Adipocyte (in vitro differentiated cells): ENCODE data around the gene PIM1.
A peak's percentile ranks its signal among the peaks of the same experiment; 100 is the strongest.
"Not testable (repeated sequence)": the region's sequence is repeated elsewhere in the genome, so short reads cannot be mapped to it uniquely, and the experiment has no call there.

Experiments used
- DNase-seq: peaks from one replicate; pipeline ENCODE4 v3.0.0-alpha.2; 2015; ENCODE audit warnings: low read depth
- H3K27me3 ChIP-seq: replicated peaks from 2 replicates; pipeline ENCODE4 v1.7.0; 2013; ENCODE audit warnings: mild to moderate bottlenecking, low read length, moderate library complexity; ENCODE audit not compliant: control insufficient read depth, insufficient read depth
- H3K36me3 ChIP-seq: 2 replicates; pipeline ENCODE4 v1.7.0; 2013; ENCODE audit warnings: low read length, mild to moderate bottlenecking, moderate library complexity; ENCODE audit not compliant: control insufficient read depth, insufficient read depth, severe bottlenecking
- H3K4me1 ChIP-seq: 2 replicates; pipeline ENCODE4 v1.7.0; 2013; ENCODE audit warnings: mild to moderate bottlenecking, low read length, moderate library complexity; ENCODE audit not compliant: control insufficient read depth, insufficient read depth
- H3K4me3 ChIP-seq: 2 replicates; pipeline ENCODE4 v1.7.0; 2013; ENCODE audit warnings: mild to moderate bottlenecking, low read length, moderate library complexity
- H3K9ac ChIP-seq: 2 replicates; pipeline ENCODE4 v1.7.0; 2013; ENCODE audit warnings: mild to moderate bottlenecking, low read length, moderate library complexity
- H3K9me3 ChIP-seq: 2 replicates; pipeline ENCODE4 v1.7.0; 2013; ENCODE audit warnings: mild to moderate bottlenecking, low read length, moderate library complexity; ENCODE audit not compliant: control insufficient read depth

Gene PIM1

GRCh38 chr6:37185949-37186720, 16.2 kb downstream of the PIM1 start:
- H3K27me3 ChIP-seq, H3K36me3 ChIP-seq, H3K4me3 ChIP-seq, H3K9me3 ChIP-seq, H3K9ac ChIP-seq, H3K4me1 ChIP-seq, DNase-seq: not testable (repeated sequence)

- no peaks in the 10 kb centered on the region for H3K36me3 ChIP-seq
- H3K4me3 ChIP-seq, result no peak overlapping the region
- DNase-seq, result no peak
- H3K9ac ChIP-seq, result no peak overlapping the region
- no peaks in the 10 kb centered on the region for H3K9me3 ChIP-seq
- no peaks in the 10 kb centered on the region for H3K27me3 ChIP-seq
- H3K4me1 ChIP-seq, result no peaks in the 10 kb centered on the region
These were observed 17.5 kb downstream of the PIM1 start for GRCh38 chr6:37187321-37188022.

- Histone ChIP-seq H3K9ac (no peak overlapping the region), H3K4me1 (no peaks in the 10 kb centered on the region), H3K36me3 (no peaks in the 10 kb centered on the region), H3K4me3 (no peak overlapping the region), H3K27me3 (no peaks in the 10 kb centered on the region), H3K9me3 (no peaks in the 10 kb centered on the region)
- DNase-seq, result no peak
These were observed 19.1 kb downstream of the PIM1 start for GRCh38 chr6:37188962-37189510.

- Histone ChIP-seq H3K4me3 (no peak overlapping the region), H3K4me1 (no peaks in the 10 kb centered on the region), H3K36me3 (no peaks in the 10 kb centered on the region), H3K9me3 (no peaks in the 10 kb centered on the region), H3K9ac (no peak overlapping the region), H3K27me3 (no peaks in the 10 kb centered on the region)
- peak; percentile 29 for DNase-seq
These were observed 20.2 kb downstream of the PIM1 start for GRCh38 chr6:37190159-37190535.

GRCh38 chr6:37192666-37193065, 22.7 kb downstream of the PIM1 start:
- Histone ChIP-seq H3K9ac (no peak overlapping the region), H3K36me3 (no peaks in the 10 kb centered on the region), H3K4me3 (no peak overlapping the region), H3K27me3 (no peaks in the 10 kb centered on the region), H3K4me1 (no peaks in the 10 kb centered on the region), H3K9me3 (no peaks in the 10 kb centered on the region)
- DNase-seq, result no peak

- H3K9me3 ChIP-seq, DNase-seq, H3K4me3 ChIP-seq, H3K27me3 ChIP-seq, H3K36me3 ChIP-seq, H3K4me1 ChIP-seq, H3K9ac ChIP-seq: not testable (repeated sequence)
These were observed 24.9 kb downstream of the PIM1 start for GRCh38 chr6:37194886-37195285.

GRCh38 chr6:37196451-37196850, 26.5 kb downstream of the PIM1 start:
- H3K4me3 ChIP-seq, H3K36me3 ChIP-seq, H3K4me1 ChIP-seq, H3K27me3 ChIP-seq, DNase-seq, H3K9me3 ChIP-seq, H3K9ac ChIP-seq: not testable (repeated sequence)

- H3K4me3 ChIP-seq, result no peak overlapping the region
- H3K27me3 ChIP-seq, result peaks cover 5% of the 10 kb centered on the region
- H3K9ac ChIP-seq, result no peak overlapping the region
- DNase-seq, result no peak
- H3K36me3 ChIP-seq, result no peaks in the 10 kb centered on the region
- peaks cover 6% of the 10 kb centered on the region for H3K4me1 ChIP-seq
- H3K9me3 ChIP-seq, result no peaks in the 10 kb centered on the region
These were observed 30.1 kb downstream of the PIM1 start for GRCh38 chr6:37200085-37200484.

GRCh38 chr6:37201726-37202125, 31.8 kb downstream of the PIM1 start:
- Histone ChIP-seq H3K9me3 (no peaks in the 10 kb centered on the region), H3K36me3 (no peaks in the 10 kb centered on the region), H3K9ac (no peak overlapping the region), H3K27me3 (peaks cover 5% of the 10 kb centered on the region), H3K4me3 (no peak overlapping the region), H3K4me1 (peaks cover 6% of the 10 kb centered on the region)
- DNase-seq, result no peak

GRCh38 chr6:37202788-37203491, 33.0 kb downstream of the PIM1 start:
- no peaks in the 10 kb centered on the region for H3K36me3 ChIP-seq
- no peak for DNase-seq
- peaks cover 5% of the 10 kb centered on the region for H3K27me3 ChIP-seq
- H3K9ac ChIP-seq, result no peak overlapping the region
- H3K9me3 ChIP-seq, result no peaks in the 10 kb centered on the region
- H3K4me1 ChIP-seq, result peaks cover 6% of the 10 kb centered on the region
- H3K4me3 ChIP-seq, result no peak overlapping the region

GRCh38 chr6:37204014-37204751, 34.2 kb downstream of the PIM1 start:
- DNase-seq, result peak; percentile 34
- Histone ChIP-seq H3K9me3 (no peaks in the 10 kb centered on the region), H3K27me3 (peaks cover 4% of the 10 kb centered on the region), H3K9ac (no peak overlapping the region), H3K4me3 (no peak overlapping the region), H3K4me1 (peaks cover 6% of the 10 kb centered on the region), H3K36me3 (no peaks in the 10 kb centered on the region)
